B cell (primary cell): ENCODE data around the gene CASP4.

Experiments
- CTCF ChIP-seq: fragments of 200-600 bp; IDR thresholded peaks from one replicate; pipeline ENCODE4 v1.8.0; 2022; ENCODE audit warnings: antibody characterized with exemption, mild to moderate bottlenecking
- EZH2 ChIP-seq: IDR thresholded peaks from 2 replicates; pipeline ENCODE4 v1.6.1; 2012; ENCODE audit warnings: borderline replicate concordance, low read depth, mild to moderate bottlenecking, moderate library complexity, low read length; ENCODE audit not compliant: insufficient read depth, poor library complexity, severe bottlenecking

- TF ChIP-seq CTCF (no peak), EZH2 (no peak)
Measured at GRCh38 chr11:104968856-104969776, 742 bp upstream of the CASP4 start.
